Measurements from ENCODE around the gene OR1K1.
A peak's percentile ranks its signal among the peaks of the same experiment; 100 is the strongest.
"Not testable (repeated sequence)": the region's sequence is repeated elsewhere in the genome, so short reads cannot be mapped to it uniquely, and the experiment has no call there.

Gene OR1K1, protein sequence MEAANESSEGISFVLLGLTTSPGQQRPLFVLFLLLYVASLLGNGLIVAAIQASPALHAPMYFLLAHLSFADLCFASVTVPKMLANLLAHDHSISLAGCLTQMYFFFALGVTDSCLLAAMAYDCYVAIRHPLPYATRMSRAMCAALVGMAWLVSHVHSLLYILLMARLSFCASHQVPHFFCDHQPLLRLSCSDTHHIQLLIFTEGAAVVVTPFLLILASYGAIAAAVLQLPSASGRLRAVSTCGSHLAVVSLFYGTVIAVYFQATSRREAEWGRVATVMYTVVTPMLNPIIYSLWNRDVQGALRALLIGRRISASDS

GRCh38 chr9:122800066-122801060 lies at the start of gene OR1K1:
OR1K1 (plus strand) TSS chr9:122800123; CDS start chr9:122800123, 0 bp downstream.
- no peak for DNase-seq

DNA sequence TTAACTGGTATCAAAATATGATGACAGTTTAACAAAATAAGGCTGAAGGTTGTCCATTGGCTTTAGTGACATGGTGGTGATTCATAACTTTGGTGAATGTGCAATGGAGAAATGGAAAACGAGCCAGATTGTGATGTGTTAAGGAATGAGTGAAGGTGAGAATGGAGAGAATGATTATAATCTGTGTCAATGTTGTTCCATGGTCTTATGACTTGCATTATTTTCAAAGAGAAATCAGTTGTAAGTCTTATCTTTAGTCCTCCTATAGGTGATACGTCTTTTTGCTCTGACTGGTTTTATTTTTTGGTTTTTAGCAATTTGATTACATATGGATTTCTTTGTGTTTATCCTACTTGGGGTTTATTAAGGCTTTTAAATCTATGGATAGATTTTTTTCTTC lies 45.1 kb upstream of the OR1K1 start:
- DNase-seq: no peak

GRCh38 chr9:122767817-122768216 lies 32.1 kb upstream of the OR1K1 start:
- no peak for DNase-seq

DNA sequence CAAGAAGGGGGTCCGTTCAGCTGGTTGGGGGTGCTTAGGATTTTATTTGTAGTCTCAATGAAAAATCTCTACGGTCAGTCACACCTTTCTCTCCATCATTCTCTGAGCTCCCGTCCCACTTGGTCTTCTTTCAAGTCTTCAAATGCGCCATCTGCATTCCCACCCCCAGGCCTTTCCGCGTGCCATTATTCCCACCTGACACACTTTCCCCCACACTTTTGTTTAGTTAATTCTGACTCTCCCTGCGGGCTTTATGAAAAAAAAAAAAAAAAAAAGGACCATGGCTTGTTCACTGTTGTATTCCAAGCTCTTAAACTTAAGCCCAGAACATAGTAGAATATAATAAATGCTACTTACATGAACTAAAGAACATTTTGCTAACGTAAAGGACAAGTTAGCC lies 22.9 kb upstream of the OR1K1 start:
- no peak for DNase-seq

DNA sequence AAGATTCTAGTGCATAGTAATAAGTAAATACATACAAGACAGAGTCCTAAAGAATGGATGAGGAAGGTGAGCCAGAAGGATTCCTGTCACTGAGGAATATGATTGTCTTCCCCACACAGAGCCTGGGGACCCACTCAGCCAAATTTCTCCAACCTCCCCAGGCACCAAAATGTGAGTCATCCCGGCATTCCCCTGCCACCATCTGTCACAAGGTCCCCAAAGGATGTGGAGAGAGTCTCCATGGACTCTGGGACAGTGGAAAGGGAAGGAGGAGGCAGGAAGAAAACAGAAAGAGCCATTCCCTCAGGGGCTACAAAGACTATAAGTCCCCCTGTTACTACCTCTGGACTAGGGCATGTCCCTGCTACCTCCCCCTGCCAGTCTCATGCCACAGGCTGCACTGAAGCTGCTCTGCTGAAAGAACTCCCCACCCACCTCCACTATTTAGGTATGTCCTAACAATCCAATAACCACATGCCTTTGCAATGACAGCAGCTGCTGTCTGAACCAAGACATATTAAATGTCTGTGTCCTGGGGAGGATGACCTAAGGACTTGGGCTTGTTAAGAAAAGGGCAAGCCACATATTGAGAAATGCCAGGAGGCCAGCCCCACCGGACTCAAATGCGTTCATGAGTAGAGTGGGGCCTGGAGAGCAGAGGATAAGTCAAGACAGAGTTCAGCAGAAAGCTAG lies 21.8 kb upstream of the OR1K1 start:
- no peak for DNase-seq

GRCh38 chr9:122779181-122779580 lies 20.7 kb upstream of the OR1K1 start:
- no peak for DNase-seq

DNA sequence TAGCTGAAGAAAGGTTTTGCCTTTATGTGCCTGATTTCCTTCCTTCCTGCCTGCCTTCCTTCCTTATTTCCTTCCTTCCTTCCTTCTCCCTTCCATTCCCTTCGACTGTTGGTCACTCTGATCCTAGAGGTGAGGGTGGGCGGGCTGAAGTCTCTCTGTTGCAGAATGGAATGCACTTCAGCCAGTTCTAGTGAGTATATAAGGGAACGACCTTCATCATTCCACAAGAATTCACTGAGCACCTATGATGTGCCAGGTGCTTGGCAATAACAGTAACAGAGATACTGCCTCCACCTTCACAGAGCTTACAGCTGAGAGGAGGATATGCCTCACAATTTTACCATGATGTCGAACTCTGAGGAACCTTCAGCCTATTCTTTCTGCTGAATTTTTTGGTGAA lies 19.9 kb upstream of the OR1K1 start:
- DNase-seq: no peak

GRCh38 chr9:122781671-122782070 lies 18.3 kb upstream of the OR1K1 start:
- DNase-seq: no peak

GRCh38 chr9:122785269-122785668 lies 14.7 kb upstream of the OR1K1 start:
- no peak for DNase-seq

- no peak for DNase-seq
Observed at GRCh38 chr9:122786338-122786737, 13.6 kb upstream of the OR1K1 start.

DNA sequence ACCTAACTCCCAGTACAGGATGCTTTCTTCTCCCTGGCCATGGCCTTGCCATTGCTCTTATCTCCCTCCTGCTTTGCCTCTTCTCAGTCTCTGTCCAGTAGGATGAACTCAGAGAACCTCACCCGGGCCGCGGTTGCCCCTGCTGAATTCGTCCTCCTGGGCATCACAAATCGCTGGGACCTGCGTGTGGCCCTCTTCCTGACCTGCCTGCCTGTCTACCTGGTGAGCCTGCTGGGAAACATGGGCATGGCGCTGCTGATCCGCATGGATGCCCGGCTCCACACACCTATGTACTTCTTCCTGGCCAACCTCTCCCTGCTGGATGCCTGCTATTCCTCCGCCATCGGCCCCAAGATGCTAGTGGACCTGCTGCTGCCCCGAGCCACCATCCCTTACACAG lies 11.1 kb upstream of the OR1K1 start, which contains the start of gene OR5C1:
Gene OR5C1 (plus strand): TSS at position 103 of the 400 bp plus-strand sequence. CDS start 0 bp downstream, at position 103.
- DNase-seq: no peak

DNA sequence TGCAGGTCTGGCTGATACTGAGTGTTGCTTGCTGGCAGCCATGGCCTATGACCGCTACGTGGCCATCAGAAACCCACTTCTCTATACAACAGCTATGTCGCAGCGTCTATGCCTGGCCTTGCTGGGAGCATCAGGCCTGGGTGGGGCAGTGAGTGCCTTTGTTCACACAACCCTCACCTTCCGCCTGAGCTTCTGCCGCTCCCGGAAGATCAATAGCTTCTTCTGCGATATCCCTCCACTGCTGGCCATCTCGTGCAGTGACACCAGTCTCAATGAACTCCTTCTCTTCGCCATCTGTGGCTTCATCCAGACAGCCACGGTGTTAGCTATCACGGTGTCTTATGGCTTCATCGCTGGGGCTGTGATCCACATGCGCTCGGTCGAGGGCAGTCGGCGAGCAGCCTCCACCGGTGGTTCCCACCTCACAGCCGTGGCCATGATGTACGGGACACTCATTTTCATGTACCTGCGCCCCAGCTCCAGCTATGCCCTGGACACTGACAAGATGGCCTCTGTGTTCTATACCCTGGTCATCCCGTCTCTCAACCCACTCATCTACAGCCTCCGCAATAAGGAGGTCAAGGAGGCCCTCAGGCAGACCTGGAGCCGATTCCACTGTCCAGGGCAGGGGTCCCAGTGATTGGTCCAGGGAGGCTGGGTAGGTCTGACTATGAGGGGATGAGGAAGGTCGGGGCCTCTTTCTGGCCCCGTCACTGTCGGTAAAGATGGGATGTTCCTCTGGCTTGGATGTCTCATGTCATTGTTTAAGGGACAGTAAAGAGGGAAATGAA lies 10.5 kb upstream of the OR1K1 start:
- no peak for DNase-seq

GRCh38 chr9:122791872-122792669 lies 7.9 kb upstream of the OR1K1 start:
- DNase-seq: no peak

- no peak for DNase-seq
Observed at GRCh38 chr9:122797316-122798063, 2.4 kb upstream of the OR1K1 start.

GRCh38 chr9:122806661-122807060 lies 6.7 kb downstream of the OR1K1 start:
- no peak for DNase-seq

DNA sequence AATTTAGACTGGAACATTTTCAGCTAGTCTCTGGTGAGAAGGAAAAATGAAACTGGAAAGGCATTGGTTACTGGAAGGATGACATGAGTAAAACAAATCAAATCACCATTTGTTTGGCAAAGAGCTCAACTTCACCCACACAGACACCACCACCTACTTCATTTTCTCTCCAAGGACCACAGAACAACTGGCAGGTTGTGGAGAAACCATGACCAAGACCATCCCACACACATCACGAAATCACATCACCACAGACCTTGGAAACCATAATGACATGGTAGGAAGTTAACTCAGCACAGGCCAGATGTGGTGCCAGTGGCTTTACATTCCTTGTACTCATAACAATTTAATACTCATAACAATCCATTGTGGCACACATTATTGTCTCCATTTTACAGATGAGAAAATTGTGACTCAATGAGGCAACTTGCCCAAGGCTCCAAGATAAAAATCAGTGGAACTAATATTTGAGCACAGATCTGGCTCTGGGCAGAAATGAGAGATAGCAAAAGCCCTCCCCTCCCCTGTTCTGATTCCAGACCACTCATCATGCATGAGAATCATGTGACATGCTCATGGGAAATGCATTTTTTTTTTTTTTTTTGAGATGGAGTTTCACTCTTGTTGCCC lies 7.5 kb downstream of the OR1K1 start:
- no peak for DNase-seq

DNA sequence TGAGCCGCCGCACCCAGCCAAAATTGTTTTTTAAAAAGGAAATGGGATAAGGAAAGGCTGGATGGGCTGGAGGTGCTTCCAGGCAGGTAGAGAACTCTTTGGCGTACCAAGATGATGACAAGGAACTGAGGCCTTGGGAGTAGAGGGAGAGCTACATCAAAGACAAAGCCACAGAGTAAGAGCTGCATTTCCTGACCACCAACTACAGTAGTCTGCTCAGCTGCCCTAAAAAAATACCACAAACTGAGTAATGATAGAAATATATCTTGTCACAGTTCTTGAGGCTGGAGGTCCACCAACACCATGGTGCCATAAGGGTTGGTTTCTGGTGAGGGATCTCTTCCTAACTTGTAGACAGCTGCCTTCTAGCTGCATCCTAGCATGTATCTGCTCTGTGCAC lies 8.2 kb downstream of the OR1K1 start:
- no peak for DNase-seq

- DNase-seq: not testable (repeated sequence)
Observed at GRCh38 chr9:122809261-122809660, 9.3 kb downstream of the OR1K1 start.

DNA sequence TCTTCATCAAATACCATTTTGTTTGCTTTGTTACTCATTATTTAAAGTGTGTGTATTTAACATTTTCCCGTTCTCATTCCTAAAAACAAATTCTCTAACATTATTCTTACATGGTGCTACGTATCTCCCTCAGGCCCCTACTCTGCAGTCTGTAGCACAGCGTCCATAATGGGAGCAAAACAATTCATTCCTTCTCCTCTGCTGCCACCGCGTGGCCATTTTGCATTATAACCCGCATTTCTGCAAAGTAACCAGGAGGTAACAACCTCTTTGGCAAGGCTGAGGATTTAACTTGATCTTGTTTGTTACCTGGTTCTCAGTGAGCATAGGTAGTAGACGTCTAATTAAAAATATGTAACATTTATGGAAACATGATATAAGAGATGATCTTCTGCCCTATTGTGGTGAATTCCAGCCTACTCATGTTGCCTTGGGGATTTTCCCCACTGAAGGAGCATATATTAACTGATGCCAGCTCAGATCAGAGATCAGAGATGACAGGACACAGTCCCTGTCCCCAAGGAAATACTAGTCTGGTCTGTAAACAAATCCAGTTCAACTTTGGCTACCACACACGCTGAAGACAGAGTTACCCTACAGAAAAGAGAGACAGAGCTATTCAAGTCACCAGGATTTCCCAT lies 10.5 kb downstream of the OR1K1 start:
- DNase-seq: peak; percentile 34 to 47 (median 46)

DNA sequence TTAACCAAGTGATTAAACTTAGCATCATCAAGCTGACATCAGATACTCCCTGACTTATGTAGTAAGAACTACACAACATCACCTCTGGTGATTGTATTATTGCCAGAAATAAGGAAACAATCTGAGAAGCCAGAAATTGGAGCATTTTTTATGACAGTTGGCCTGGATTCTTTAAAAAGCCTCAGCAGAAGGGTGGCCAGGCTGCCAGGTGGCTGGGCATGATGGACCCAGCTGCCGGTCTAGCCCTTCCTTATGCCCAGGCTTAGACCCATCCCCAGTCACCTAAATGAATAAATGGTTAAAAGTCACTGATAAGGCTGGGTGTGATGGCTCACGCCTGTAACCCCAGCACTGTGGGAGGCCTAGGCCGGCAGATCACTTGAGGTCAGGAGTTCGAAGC lies 12.8 kb downstream of the OR1K1 start:
- no peak for DNase-seq

Measured in activated CD4-positive, CD25-positive, alpha-beta regulatory T cell (primary cell).